CD4-positive, alpha-beta T cell treated with Interleukin-1 beta for 1 hour (primary cell): ENCODE results near the gene TCFL5.

Experiments used
- DNase-seq, 2 donors: peaks; one replicate each; pipeline ENCODE4 v3.0.0-alpha.2; 2020 to 2022

Gene TCFL5

GRCh38 chr20:62861726-62862336 lies at the start of gene TCFL5:
Gene TCFL5, minus strand, starts transcription at chr20:62861822. Its CDS starts 152 bp downstream, at chr20:62861670.
- peak; percentile 89 to 93 for DNase-seq

GRCh38 chr20:62910777-62911497 lies 49.3 kb upstream of the TCFL5 start:
- no peak for DNase-seq

DNA sequence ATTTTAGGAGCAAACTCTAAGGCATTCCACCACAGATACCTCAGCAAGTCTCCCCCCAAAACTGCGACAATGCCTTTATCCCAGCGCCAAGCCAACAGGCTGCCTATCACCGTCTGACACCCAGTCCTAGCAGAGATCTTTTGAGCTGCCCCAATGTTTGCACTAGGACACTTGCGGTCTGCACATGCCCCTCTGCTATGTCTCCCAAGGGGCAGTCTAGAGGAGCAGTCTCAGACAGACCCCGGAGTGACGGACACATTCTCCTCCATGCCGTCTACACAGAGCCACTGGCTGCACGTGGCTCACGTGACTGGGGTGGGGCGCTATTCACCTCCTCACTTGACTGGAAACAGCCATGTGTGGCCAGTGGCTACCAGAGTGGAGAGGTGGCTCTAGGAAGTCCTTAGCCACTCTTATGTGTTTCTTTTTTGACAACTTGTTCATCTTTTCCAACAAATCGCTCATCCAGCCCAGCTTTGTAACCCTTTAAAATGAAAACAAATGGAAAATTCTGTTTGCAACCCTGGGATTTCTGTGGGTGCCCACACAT lies 48.7 kb upstream of the TCFL5 start:
- DNase-seq = no peak

DNA sequence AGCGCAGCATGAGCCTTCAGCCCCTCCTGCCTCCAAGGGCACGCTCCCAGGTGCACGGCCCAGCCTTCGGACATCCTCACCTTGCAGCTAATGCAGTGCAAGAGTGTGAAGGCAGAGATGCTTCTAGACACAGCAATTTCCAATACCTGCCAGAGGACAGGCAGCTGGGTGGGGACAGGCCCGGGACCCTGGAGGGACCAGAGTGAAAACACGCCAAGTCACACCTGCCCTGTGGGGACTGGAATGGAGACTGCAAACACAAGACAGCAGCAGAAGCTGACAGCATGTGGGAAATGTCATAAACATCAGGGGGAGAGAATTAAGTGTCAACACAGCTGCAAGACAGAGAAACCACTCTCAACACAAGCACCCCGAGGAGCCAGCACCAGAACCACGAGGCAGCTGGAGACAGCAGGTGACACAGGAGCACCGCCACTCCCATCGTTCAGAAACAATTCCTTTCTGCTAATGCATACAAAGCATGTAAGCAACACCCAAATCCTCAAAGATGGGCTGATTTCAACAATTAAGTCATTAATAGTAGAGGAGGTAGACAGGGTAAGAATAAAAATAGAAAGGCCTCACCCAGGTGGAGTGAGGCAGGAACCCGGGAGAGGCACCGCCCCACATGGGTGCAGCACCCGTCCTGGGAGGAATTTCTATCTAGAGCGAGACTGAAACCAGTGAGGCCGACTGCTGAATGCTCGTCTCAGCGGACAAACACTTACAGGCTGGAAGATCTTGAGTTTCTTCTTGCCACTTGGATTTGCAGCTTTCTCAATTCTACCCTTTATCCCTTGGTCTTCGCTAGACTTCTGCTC lies 47.6 kb upstream of the TCFL5 start:
- DNase-seq = no peak

DNA sequence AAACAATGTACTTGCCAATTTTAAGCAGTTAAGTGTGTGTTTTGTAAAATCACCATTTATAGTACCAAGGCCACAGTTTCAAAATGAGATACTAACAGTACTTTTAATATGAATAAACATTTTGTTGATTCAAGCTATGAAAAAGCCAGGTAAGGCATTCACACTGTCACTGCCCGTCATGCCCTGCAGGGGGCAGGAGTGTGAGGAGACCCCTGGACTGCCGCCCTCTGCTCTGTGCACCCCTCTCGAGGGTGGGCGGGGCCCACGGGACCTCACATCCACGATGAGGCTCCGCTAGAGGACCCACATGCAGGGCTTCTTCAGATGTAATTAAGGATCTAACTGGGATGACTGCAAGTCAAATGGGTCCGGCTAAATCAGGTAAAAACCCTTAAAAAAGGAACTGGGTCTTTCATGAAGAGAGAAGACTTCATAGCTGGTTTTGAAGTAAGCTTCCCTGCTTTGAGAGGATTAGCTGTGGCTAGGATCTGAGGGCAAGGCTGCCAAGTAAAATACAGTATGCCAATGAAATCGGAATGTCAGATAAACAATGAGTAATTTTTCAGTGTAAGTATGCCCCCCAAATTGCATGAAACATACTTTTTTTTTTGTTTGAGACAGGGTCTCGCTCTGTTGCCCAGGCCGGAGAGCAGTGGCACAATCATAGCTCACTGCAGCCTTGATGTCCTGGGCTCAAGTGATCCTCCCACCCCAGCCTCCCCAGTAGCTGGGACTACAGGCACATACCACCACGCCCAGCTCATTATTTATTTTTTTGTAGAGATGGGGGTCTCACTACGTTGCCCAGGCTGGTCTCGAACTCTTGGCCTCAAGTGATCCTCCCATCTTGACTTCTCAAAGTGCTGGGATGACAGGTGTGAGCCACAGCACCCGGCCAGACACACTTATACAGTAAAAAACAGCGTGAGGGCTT lies 46.0 kb upstream of the TCFL5 start:
- DNase-seq = peak; percentile 42 to 45

GRCh38 chr20:62906647-62907375 lies 45.2 kb upstream of the TCFL5 start:
- no peak for DNase-seq

DNA sequence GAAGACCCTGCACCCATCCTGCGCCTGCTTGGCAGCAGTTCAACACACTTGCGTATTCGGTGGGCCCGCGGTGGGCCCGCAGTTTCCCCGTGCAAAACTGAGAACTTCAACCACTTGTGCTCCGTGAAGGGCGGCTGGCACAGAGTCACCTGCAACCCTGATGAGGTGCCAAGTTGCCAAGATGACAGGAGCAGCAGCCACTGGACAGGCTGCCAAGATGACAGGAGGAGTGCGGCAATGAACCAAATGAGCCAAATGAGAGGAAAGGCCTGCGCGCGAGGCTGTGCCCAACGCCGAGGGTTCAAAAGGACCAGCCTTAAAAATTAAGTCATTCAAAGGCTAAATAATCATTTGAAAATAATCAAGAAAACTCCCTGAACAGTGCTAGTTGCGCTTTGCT lies 44.6 kb upstream of the TCFL5 start:
- no peak for DNase-seq

- no peak for DNase-seq
These were observed 44.0 kb upstream of the TCFL5 start for GRCh38 chr20:62905536-62906117.

- DNase-seq = no peak
These were observed 41.4 kb upstream of the TCFL5 start for GRCh38 chr20:62902926-62903615.

DNA sequence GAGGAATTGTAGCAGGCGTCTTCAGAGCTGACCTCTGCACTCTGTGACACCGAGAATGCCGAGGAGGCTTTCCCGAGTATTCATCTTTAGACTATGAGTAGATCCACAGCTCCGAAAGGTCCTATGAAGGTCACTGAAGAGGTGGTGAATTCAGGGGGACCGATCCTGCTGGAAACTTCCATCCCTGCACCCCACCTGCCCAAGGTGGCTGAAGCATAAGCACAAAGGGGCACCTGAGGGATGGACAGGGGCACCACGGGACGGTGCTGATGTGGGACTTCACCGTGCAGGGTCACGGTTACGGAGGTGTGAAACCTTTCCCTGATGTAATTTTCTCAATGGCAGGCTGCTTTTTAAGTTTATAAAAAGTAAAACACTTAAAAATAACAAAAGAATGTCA lies 40.3 kb upstream of the TCFL5 start:
- DNase-seq = no peak

- peak in 1 of 2 donors; percentile 32 for DNase-seq
These were observed 39.3 kb upstream of the TCFL5 start for GRCh38 chr20:62900692-62901584.

GRCh38 chr20:62900052-62900691 lies 38.5 kb upstream of the TCFL5 start:
- DNase-seq = peak; percentile 78 to 83

DNA sequence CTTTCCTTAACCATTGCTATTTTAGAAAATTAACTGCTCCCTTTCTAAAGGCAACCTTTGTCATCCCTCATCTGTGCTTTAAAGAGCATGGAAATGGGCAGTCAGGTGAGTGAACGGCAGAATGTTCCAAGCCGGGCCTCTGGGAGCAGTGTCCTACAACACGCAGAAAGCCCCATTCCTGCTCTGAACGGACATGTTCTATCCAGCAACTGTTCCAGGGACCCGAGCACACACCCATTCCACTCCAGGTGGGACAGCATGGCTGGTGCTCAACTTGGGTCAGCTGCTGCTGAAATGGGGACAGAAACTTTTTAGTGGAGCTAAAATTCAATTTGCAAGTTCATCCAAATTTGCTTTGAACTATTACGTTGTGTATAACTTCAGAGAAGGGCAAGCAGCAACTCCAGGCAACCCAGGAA lies 38.0 kb upstream of the TCFL5 start:
- DNase-seq = no peak

DNA sequence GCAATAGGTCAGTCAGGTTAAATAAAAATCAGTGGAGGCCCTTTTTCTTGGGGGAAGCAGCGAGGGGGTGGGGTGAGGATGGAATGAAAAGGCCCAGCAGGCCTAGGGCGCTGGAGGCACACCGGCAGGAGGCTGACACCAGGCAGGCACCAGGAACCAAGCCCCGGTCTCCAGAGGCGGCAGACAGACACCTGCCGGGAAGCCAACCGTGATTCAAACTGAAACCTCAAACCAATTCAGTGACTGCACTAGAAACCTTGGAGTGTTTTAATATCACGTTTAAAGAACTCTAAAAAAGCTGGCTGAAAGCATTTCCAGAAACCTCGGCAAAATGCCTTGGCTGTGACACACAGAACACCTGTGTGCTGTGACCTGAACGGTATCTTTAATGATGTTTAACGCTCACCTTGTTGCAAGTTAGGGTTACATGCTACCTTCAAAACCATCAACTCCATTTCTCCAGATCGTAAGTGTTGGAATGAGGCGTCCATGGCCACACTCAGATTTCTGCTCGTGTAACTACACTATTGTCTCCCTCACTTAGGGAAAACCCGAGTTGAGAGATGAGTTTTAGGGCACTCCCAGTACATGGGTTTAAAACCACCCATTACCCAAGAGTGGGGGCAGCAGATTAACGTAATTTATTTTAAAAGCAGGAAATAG lies 37.5 kb upstream of the TCFL5 start:
- no peak for DNase-seq

GRCh38 chr20:62898093-62898964 lies 36.7 kb upstream of the TCFL5 start:
- no peak for DNase-seq

- no peak for DNase-seq
These were observed 36.0 kb upstream of the TCFL5 start for GRCh38 chr20:62897666-62898065.

DNA sequence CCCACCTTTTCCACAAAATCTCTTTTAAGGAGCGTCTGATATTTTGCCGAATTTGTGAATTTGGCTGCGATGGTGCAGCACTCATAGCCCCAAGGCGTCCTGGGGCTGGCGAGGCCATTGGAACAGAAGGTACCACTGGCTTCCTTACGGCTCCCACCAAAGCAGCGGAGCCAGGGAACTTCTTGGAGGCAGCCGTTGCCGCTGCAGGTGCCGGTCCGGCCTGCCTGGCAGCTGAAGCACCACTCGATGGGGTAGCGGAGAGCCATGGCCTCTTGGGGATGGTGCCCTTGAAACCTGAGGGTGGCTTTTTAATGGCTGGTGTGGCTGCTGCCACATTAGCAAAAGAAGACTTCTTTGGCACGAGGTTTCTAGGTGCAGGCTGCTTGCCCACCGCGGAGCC lies 34.9 kb upstream of the TCFL5 start:
- no peak for DNase-seq
